Osteocyte (in vitro differentiated cells): ENCODE data around the gene DNASE1L2. TPM values are rescaled to one million over a fixed set of nuclear protein-coding genes. Genes with fewer than 3 reads are reported as not detected.

Source experiments
- DNase-seq: peaks from one replicate; pipeline ENCODE4 v3.0.0; 2021; ENCODE audit warnings: mixed read lengths; ENCODE audit not compliant: unreplicated experiment; ENCODE audit errors: extremely low spot score
- H3K27ac Mint-ChIP-seq: one replicate; pipeline ENCODE4 v1.8.0; 2021; ENCODE audit warnings: mild to moderate bottlenecking, mixed read lengths; ENCODE audit not compliant: unreplicated experiment
- H3K27me3 Mint-ChIP-seq: one replicate; pipeline ENCODE4 v1.8.0; 2021; ENCODE audit warnings: mixed read lengths; ENCODE audit not compliant: unreplicated experiment
- H3K36me3 Mint-ChIP-seq: one replicate; pipeline ENCODE4 v1.8.0; 2021; ENCODE audit warnings: mixed read lengths; ENCODE audit not compliant: unreplicated experiment
- H3K4me1 Mint-ChIP-seq: one replicate; pipeline ENCODE4 v1.8.0; 2021; ENCODE audit warnings: mixed read lengths; ENCODE audit not compliant: unreplicated experiment
- H3K4me3 Mint-ChIP-seq: one replicate; pipeline ENCODE4 v1.8.0; 2021; ENCODE audit warnings: mild to moderate bottlenecking, moderate library complexity, mixed read lengths; ENCODE audit not compliant: unreplicated experiment
- H3K9me3 Mint-ChIP-seq: one replicate; pipeline ENCODE4 v1.8.0; 2021; ENCODE audit warnings: mixed read lengths; ENCODE audit not compliant: unreplicated experiment
- total RNA-seq: library from RNA; stranded (reverse); gene quantifications from 2 replicates; pipeline ENCODE4 v1.2.1, GENCODE V29; 2021
- TF ChIP-seq, protein P1 (sequence below): fragments of 200-600 bp; sonication (generic); IDR thresholded peaks from 2 replicates; pipeline ENCODE4 v1.5.0; 2021; ENCODE audit warnings: antibody characterized with exemption, mild to moderate bottlenecking, moderate library complexity

DNASE1L2 gene
- total RNA-seq, 1 donor from 2014 or later: 1.7 TPM

DNA sequence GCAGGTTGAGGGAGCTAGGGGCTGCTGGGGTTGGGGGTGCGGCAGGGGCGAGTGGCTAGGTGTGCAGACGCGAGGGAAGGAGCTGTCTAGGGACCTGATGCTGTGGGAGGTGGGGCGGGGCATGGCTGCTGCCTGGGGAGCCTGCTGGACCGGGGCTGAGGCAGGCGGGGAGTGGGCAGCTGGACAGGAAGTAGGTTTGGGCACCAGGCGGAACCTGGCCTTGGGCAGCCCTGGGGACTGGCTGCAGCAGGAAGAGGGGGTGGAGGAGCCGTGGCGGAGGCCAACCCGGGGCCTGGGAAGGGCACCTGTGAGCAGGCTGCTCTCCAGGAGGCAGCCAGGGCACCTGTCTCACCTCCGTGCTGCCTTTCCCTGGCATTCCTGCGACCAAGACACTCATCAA is 5.9 kb upstream of the DNASE1L2 start:
- H3K27ac Mint-ChIP-seq: no peak overlapping the region
- no peak overlapping the region for H3K4me3 Mint-ChIP-seq
- peaks cover 8% of the 10 kb centered on the region for H3K4me1 Mint-ChIP-seq
- DNase-seq: peak; percentile 80
- H3K36me3 Mint-ChIP-seq: peaks cover 9% of the 10 kb centered on the region
- TF ChIP-seq, protein P1, sequence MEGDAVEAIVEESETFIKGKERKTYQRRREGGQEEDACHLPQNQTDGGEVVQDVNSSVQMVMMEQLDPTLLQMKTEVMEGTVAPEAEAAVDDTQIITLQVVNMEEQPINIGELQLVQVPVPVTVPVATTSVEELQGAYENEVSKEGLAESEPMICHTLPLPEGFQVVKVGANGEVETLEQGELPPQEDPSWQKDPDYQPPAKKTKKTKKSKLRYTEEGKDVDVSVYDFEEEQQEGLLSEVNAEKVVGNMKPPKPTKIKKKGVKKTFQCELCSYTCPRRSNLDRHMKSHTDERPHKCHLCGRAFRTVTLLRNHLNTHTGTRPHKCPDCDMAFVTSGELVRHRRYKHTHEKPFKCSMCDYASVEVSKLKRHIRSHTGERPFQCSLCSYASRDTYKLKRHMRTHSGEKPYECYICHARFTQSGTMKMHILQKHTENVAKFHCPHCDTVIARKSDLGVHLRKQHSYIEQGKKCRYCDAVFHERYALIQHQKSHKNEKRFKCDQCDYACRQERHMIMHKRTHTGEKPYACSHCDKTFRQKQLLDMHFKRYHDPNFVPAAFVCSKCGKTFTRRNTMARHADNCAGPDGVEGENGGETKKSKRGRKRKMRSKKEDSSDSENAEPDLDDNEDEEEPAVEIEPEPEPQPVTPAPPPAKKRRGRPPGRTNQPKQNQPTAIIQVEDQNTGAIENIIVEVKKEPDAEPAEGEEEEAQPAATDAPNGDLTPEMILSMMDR: no peak
- H3K27me3 Mint-ChIP-seq: no peaks in the 10 kb centered on the region
- no peaks in the 10 kb centered on the region for H3K9me3 Mint-ChIP-seq

DNA sequence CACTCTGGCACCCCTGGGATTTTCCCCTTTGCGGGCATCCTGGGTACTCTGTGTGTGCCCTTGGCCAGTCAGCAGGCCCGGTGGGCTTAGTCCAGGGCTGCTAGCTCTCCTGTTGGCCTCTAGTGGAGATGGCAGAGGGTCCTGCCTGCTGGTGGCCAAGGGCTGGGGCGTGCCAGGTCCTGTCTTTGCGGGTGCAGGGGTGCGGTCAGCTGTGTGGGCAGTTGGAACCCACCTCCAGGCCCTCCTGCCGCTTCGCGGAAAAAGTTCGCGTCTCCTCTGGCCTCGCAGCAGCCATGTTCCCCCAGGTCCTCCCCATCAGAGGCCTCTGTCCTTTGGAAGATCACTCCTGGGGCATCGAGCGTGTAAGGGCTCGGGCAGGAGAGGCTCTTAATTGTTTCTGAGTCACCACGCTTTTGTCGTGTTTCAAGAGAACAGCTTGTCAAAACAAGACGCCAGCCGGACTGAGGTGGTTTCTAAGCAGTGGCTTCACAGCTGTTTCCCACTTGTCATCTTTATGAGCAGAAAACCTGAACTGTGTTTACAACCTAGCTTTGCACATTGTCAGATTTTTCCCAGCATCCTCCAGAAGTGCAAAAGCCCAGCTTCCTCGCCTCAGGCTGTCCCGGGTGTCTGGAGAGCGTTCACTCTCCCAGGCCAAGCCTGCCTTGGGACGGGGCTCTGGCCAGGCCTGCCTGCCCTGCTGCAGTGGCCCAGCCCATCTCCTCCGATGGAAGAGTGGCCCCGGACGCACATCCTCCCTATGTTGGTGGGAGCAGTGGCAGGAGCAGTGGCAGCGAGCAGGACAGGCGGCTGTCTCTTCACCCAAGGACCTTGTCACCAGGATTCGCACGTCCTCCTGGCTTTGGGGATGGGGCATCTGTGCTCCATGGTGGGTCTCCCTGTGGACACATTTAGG is 5.0 kb upstream of the DNASE1L2 start:
- Mint-ChIP-seq H3K27me3 (no peaks in the 10 kb centered on the region), H3K4me1 (peaks cover 3% of the 10 kb centered on the region), H3K9me3 (no peaks in the 10 kb centered on the region), H3K27ac (no peak overlapping the region), H3K36me3 (peaks cover 9% of the 10 kb centered on the region), H3K4me3 (no peak overlapping the region)
- peak; percentile 83 for DNase-seq
- TF ChIP-seq, protein P1: no peak

DNA sequence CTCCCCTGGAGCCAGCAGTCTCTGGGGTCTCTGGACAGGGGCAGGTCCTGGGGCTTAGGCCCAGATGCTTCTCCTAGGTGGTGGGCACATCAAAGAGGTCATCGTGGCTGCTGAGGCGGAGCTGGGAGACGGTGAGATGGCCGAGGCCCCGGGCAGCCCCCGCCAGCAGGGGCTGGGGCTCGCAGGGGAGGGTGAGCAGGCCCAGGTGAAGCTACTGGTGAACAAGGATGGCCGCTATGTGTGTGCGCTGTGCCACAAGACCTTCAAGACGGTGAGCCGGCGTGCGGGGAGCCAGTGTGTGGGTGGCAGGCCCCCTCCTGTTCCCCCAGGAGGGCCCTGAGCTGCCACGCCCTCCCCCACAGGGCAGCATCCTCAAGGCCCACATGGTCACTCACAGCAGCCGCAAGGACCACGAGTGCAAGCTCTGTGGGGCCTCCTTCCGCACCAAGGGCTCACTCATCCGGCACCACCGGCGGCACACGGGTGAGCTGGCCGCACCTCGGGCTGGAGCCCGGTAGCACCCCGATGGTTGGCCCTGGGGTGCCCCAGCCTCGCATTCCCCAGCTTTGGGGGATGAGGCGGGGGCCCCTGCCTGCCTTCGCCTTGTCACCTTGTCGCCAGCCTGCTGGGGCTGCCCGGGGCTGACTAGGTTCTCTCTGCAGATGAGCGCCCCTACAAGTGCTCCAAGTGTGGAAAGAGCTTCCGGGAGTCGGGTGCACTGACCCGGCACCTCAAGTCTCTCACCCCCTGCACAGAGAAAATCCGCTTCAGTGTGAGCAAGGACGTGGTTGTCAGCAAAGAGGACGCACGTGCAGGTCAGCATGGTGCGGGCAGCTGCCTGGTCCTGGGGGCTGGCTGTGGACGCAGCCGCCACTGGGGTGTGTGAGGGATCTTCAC is 3.9 kb upstream of the DNASE1L2 start:
- no peaks in the 10 kb centered on the region for H3K9me3 Mint-ChIP-seq
- no peaks in the 10 kb centered on the region for H3K27me3 Mint-ChIP-seq
- H3K27ac Mint-ChIP-seq: no peak overlapping the region
- no peak for DNase-seq
- H3K4me3 Mint-ChIP-seq: no peak overlapping the region
- TF ChIP-seq, protein P1: no peak
- peaks cover 2% of the 10 kb centered on the region for H3K4me1 Mint-ChIP-seq
- H3K36me3 Mint-ChIP-seq: peaks cover 9% of the 10 kb centered on the region

DNA sequence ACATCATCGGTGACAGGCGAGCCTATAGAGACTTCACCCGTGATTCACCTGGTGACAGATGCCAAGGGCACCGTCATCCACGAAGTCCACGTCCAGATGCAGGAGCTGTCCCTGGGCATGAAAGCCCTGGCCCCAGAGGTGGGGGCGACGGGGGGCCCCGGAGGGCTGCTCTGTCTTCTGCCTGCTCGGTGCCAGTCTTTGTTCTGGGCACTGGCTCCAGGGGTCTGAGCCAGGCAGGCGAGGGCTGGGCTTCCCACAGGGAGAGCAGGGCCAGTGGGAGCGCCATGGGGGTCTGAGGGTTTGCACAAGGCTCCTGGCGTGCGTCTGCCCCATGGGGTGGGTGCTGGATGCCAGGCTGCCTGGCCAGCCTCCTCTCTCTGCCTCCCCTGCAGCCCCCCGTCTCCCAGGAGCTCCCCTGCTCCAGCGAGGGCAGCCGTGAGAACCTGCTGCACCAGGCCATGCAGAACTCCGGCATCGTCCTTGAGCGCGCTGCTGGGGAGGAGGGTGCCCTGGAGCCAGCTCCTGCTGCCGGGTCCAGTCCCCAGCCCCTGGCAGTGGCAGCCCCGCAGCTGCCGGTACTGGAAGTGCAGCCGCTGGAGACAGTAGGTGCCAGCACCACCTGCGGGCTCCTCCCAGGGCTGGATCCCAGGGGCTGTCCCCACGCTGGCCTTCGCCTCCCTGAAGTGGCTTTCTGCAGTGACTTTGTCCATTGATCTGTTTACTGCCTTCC is 3.0 kb upstream of the DNASE1L2 start:
- Mint-ChIP-seq H3K36me3 (peaks cover 9% of the 10 kb centered on the region), H3K4me3 (no peak overlapping the region), H3K4me1 (peaks cover 2% of the 10 kb centered on the region), H3K27me3 (no peaks in the 10 kb centered on the region), H3K9me3 (no peaks in the 10 kb centered on the region), H3K27ac (no peak overlapping the region)
- TF ChIP-seq, protein P1: no peak
- no peak for DNase-seq
